Upper lobe of right lung (tissue), 1 donor: Measurements from ENCODE around the gene SPDEF. TPM values are rescaled to one million over a fixed set of nuclear protein-coding genes. Genes with fewer than 3 reads are reported as not detected.
A peak's percentile ranks its signal among the peaks of the same experiment; 100 is the strongest.

ENCODE experiments used
- ATAC-seq: fragments of 200-7000 bp; cut with Tn5 transposase; one replicate; pipeline ENCODE4 v1.9.1; 2020; ENCODE audit warnings: mild to moderate bottlenecking, moderate library complexity
- DNase-seq: peaks from one replicate; pipeline ENCODE4 v3.0.0-alpha.2; 2020
- H3K27ac ChIP-seq: fragments of 200-600 bp; one replicate; pipeline ENCODE4 v1.8.0; 2022
- H3K27me3 ChIP-seq: fragments of 200-600 bp; one replicate; pipeline ENCODE4 v1.8.0; 2022; ENCODE audit warnings: mild to moderate bottlenecking
- H3K36me3 ChIP-seq: fragments of 200-600 bp; one replicate; pipeline ENCODE4 v1.8.0; 2022
- H3K4me1 ChIP-seq: fragments of 200-600 bp; one replicate; pipeline ENCODE4 v1.8.0; 2022
- H3K4me3 ChIP-seq: fragments of 200-600 bp; one replicate; pipeline ENCODE4 v1.8.0; 2022; ENCODE audit warnings: mild to moderate bottlenecking
- H3K9me3 ChIP-seq: fragments of 200-600 bp; one replicate; pipeline ENCODE4 v1.8.0; 2022
- CTCF ChIP-seq: fragments of 200-600 bp; IDR thresholded peaks from one replicate; pipeline ENCODE4 v1.8.0; 2022; ENCODE audit warnings: antibody characterized with exemption
- intact Hi-C: fragments of 100-400 bp; cut with DNase I; formaldehyde crosslinking; loops from one replicate; pipeline ENCODE4 v1.11.0; 2022
- total RNA-seq: library from RNA; stranded (reverse); fragmentation: NEBNext Ultra II Directional; extraction: Animal tissue kit (Norgen Biotek cat#: 25700); gene quantifications from one replicate; pipeline ENCODE4 v1.2.1, GENCODE V29; 2021
- donor health status: DM: no; HTN: yes; CAD: no; lungs with severe emphysema.

SPDEF gene
- total RNA-seq, 1 donor from 2014 or later = 1.3 TPM

GRCh38 chr6:34525431-34526175, 30.5 kb downstream of the SPDEF start:
- no peak for TF ChIP-seq CTCF
- peaks cover 3% of the 10 kb centered on the region for H3K4me1 ChIP-seq
- no peaks in the 10 kb centered on the region for H3K36me3 ChIP-seq
- no peak overlapping the region for H3K27ac ChIP-seq
- no peaks in the 10 kb centered on the region for H3K27me3 ChIP-seq
- DNase-seq (peak; percentile 41), ATAC-seq (no peak)
- no peak overlapping the region for H3K4me3 ChIP-seq
- H3K9me3 ChIP-seq = no peaks in the 10 kb centered on the region
- intact Hi-C loops = no loop called here

- no peaks in the 10 kb centered on the region for H3K36me3 ChIP-seq
- no peak for TF ChIP-seq CTCF
- no peaks in the 10 kb centered on the region for H3K9me3 ChIP-seq
- no peak overlapping the region for H3K27ac ChIP-seq
- intact Hi-C loops = no loop called here
- no peaks in the 10 kb centered on the region for H3K27me3 ChIP-seq
- H3K4me1 ChIP-seq = peaks cover 3% of the 10 kb centered on the region
- H3K4me3 ChIP-seq = no peak overlapping the region
- ATAC-seq (no peak), DNase-seq (no peak)
These were observed 31.2 kb downstream of the SPDEF start for GRCh38 chr6:34524971-34525370.

- H3K27ac ChIP-seq = no peak overlapping the region
- intact Hi-C loops = no loop called here
- no peak for TF ChIP-seq CTCF
- no peak overlapping the region for H3K4me3 ChIP-seq
- no peaks in the 10 kb centered on the region for H3K36me3 ChIP-seq
- no peaks in the 10 kb centered on the region for H3K9me3 ChIP-seq
- H3K4me1 ChIP-seq = peaks cover 3% of the 10 kb centered on the region
- DNase-seq (peak; percentile 3), ATAC-seq (no peak)
- H3K27me3 ChIP-seq = no peaks in the 10 kb centered on the region
These were observed 31.6 kb downstream of the SPDEF start for GRCh38 chr6:34524499-34524898.

- ATAC-seq = no peak
- H3K36me3 ChIP-seq = no peaks in the 10 kb centered on the region
- TF ChIP-seq CTCF = no peak
- no peaks in the 10 kb centered on the region for H3K27me3 ChIP-seq
- H3K27ac ChIP-seq = no peak overlapping the region
- no peak overlapping the region for H3K4me3 ChIP-seq
- intact Hi-C loops = no loop called here
- H3K9me3 ChIP-seq = no peaks in the 10 kb centered on the region
- H3K4me1 ChIP-seq = peaks cover 3% of the 10 kb centered on the region
- peak; percentile 27 for DNase-seq
These were observed 32.5 kb downstream of the SPDEF start for GRCh38 chr6:34523441-34524206.

- H3K9me3 ChIP-seq = no peaks in the 10 kb centered on the region
- DNase-seq (peak; percentile 38), ATAC-seq (no peak)
- H3K36me3 ChIP-seq = no peaks in the 10 kb centered on the region
- no peaks in the 10 kb centered on the region for H3K27me3 ChIP-seq
- no peak for TF ChIP-seq CTCF
- H3K4me1 ChIP-seq = peaks cover 3% of the 10 kb centered on the region
- intact Hi-C loops = no loop called here
- no peak overlapping the region for H3K4me3 ChIP-seq
- H3K27ac ChIP-seq = no peak overlapping the region
These were observed 33.4 kb downstream of the SPDEF start for GRCh38 chr6:34522761-34523160.
